Large intestine (tissue), 3 donors: ENCODE results near the gene TJP3. TPM values are rescaled to one million over a fixed set of nuclear protein-coding genes. Genes with fewer than 3 reads are reported as not detected.

Experiments
- DNase-seq, 2 donors: peaks; one replicate each; pipeline versions ENCODE4 v3.0.0 to v3.0.0-alpha.2; 2013
- H3K27ac ChIP-seq: one replicate; pipeline ENCODE4 v1.5.1; 2013; ENCODE audit warnings: low read length
- H3K27me3 ChIP-seq: 2 replicates; pipeline ENCODE4 v1.6.1; 2013; ENCODE audit warnings: low read length; ENCODE audit not compliant: control insufficient read depth, insufficient read depth
- H3K36me3 ChIP-seq: 2 replicates; pipeline ENCODE4 v1.6.1; 2013; ENCODE audit warnings: low read length; ENCODE audit not compliant: control insufficient read depth, insufficient read depth
- H3K4me1 ChIP-seq: one replicate; pipeline ENCODE4 v1.6.1; 2013; ENCODE audit warnings: low read length; ENCODE audit not compliant: control insufficient read depth, insufficient read depth
- H3K4me3 ChIP-seq: one replicate; pipeline ENCODE4 v1.5.1; 2013; ENCODE audit warnings: low read length
- H3K9me3 ChIP-seq: one replicate; pipeline ENCODE4 v1.6.1; 2013; ENCODE audit warnings: mild to moderate bottlenecking, low read depth, low read length, moderate library complexity; ENCODE audit not compliant: control insufficient read depth
- WGBS: methylation state at CpG from one replicate; pipeline ENCODE4 v1.1.5; 2013; ENCODE audit warnings: low lambda C conversion rate; ENCODE audit not compliant: insufficient coverage; 5-methylcytosine and 5-hydroxymethylcytosine counted together
- polyA plus RNA-seq: library from polyadenylated mRNA; unstranded; fragments of 120-200 nt; gene quantifications from one replicate; pipeline ENCODE4 v1.2.1, GENCODE V29; 2013

TJP3 gene
- polyA plus RNA-seq, 1 donor: 73.4 TPM

DNA sequence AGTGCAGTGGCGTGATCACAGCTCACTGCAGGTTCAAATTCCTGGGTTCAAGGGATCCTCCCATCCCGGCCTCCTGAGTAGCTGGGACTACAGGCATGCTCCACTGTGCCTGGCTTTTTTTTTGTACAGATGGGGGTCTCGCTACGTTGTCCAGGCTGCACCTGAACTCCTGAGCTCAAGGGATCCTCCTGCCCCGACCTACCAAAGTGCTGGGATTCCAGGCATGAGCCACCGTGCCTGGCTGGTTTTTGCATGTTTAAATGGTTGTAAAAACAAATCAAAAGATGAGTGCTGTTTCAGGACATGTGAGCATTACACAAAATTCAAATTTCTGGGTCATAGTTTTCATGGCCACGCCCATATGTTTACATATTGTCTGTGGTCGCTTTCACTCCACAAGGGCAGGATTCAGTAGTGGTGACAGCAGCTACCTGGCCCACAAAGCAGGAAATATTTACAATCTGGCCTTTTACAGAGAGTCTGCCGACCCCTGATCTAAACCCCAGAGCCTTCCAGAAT is 72.7 kb downstream of the TJP3 start:
- no peaks in the 10 kb centered on the region for H3K4me1 ChIP-seq
- peaks cover 30% of the 10 kb centered on the region for H3K9me3 ChIP-seq
- no peak overlapping the region for H3K4me3 ChIP-seq
- DNase-seq: no peak
- H3K36me3 ChIP-seq: no peaks in the 10 kb centered on the region
- no peak overlapping the region for H3K27ac ChIP-seq
- WGBS: 100% methylated on average over 1 of the region's 9 CpGs
- peaks cover 21% of the 10 kb centered on the region for H3K27me3 ChIP-seq

DNA sequence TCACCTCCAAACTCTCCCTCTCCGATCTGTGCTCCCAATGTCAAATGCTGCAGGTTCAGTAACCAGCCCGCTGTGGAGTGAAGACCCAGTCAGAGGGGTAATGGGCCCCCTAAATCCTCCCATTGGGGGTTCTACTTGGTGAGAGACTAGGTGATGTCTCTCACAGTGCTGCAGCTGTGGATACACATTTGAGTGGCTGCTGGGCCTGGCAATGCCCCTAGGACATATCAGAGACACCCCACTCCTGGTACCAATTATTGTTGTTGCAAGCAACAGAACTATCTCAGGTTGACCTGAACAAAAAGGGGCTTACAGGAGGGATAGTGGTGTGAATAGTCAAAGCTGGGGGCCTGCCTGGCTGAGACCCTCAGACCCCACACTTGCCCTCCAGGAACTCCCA is 73.4 kb downstream of the TJP3 start:
- WGBS: no CpG with 5 or more reads among the region's 2 CpGs

GRCh38 chr19:3782330-3782729 is 74.1 kb downstream of the TJP3 start:
- H3K4me3 ChIP-seq: no peak overlapping the region
- WGBS: 100% methylated on average over 1 of the region's 1 CpG
- peaks cover 28% of the 10 kb centered on the region for H3K27me3 ChIP-seq
- peaks cover 30% of the 10 kb centered on the region for H3K9me3 ChIP-seq
- H3K4me1 ChIP-seq: no peaks in the 10 kb centered on the region
- DNase-seq: no peak
- H3K27ac ChIP-seq: no peak overlapping the region
- no peaks in the 10 kb centered on the region for H3K36me3 ChIP-seq

More for the DNA sequence above, 73.4 kb downstream of the TJP3 start:
- Histone ChIP-seq H3K4me1 (no peaks in the 10 kb centered on the region), H3K4me3 (no peak overlapping the region), H3K9me3 (peaks cover 30% of the 10 kb centered on the region), H3K36me3 (no peaks in the 10 kb centered on the region), H3K27ac (no peak overlapping the region), H3K27me3 (peaks cover 23% of the 10 kb centered on the region)
- DNase-seq: no peak

GRCh38 chr19:3782903-3783302 is 74.7 kb downstream of the TJP3 start:
- Histone ChIP-seq H3K4me3 (no peak overlapping the region), H3K4me1 (no peaks in the 10 kb centered on the region), H3K27ac (no peak overlapping the region), H3K36me3 (no peaks in the 10 kb centered on the region), H3K9me3 (peaks cover 29% of the 10 kb centered on the region), H3K27me3 (peaks cover 28% of the 10 kb centered on the region)
- WGBS: no CpG with 5 or more reads among the region's 13 CpGs
- no peak for DNase-seq

DNA sequence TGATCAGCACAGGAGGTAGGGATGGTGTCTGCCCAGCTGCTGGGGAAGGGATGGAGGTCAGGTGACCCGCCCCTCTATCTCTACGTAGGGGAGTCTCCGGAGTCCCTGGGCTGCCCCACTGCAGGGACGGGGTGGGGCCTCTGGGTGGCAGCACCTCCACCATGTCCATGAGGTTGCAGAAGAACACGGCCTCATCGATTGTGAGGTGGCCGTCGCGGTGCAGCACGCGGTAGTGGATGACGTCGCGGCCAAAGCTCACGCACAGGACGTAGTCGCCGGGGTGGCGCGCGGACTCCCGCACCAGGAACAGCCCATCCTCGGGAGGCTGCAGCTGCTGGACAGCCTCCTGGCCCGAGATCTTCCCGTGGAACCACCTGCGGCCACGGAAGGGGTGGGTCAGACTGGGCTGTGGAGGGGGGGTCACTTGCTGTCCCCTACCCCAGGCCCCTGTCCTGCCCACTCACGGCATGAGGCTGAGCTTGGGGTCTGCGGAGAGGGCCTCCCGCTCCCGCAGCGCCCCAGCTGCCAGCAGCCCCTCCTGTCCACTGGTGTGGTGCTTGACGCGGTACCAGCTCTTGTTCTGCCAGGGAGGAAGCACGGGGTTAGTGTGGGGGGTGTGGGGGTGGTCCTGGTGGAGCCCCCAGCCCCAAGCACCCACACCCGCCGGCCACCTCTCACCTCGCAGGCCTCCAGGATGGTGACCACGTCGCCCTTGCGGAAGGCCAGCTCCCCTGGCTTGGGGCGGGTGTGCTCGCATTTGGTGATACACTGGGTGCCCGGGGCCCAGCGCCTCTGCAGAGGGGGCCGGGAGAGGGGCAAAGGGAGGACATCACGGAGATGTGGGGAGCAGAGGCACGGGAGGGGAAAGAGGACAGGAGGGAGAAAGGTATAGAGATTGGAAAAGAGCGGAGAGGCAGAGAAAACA is 75.7 kb downstream of the TJP3 start:
- Histone ChIP-seq H3K36me3 (no peaks in the 10 kb centered on the region), H3K4me3 (no peak overlapping the region), H3K4me1 (no peaks in the 10 kb centered on the region), H3K27ac (no peak overlapping the region), H3K27me3 (peaks cover 28% of the 10 kb centered on the region), H3K9me3 (peaks cover 26% of the 10 kb centered on the region)
- 83% methylated on average over 5 of the region's 49 CpGs for WGBS
- no peak for DNase-seq

DNA sequence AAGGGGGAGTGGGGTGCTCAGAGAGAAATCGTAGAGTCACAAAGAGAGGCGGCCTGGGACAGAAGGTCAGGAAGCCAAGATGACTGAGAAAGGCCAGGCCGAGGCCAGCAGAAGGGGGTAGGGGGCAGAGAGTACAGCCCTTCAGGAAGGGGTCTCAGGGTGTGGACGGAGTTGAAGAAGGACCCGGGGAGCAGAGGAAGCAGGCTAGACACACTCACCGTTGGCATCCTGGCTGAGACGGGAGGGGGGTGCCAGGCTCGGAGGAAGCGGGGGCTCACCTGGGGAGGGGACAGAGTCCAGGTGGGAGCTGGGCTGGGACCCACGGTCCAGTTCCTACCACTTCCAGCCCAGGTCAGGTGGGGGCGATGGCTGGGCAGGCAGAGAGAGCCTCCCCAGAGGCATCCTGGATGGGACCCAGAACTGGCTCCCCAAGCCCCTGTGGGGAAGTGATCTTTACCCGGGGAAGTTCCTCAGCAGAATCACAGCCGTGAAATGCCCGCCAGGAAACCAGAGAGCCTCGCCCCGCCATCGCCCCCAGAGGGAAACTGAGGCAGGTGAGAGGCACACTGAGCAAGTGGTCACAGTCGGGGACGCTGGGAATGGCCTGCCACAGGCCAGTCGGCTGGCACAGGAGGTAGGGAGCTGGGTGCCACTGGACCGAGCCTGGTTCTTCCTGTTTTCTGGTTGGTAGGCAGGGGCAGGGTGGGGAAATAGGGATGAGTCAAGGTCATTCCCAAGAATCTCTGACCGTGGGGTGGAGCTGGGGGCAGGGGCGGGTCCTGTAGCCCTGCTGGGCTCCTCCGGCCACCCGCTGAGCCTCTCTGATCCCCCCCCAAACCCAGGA is 76.6 kb downstream of the TJP3 start:
- Histone ChIP-seq H3K4me3 (no peak overlapping the region), H3K36me3 (no peaks in the 10 kb centered on the region), H3K4me1 (no peaks in the 10 kb centered on the region), H3K27me3 (peaks cover 28% of the 10 kb centered on the region), H3K9me3 (peaks cover 22% of the 10 kb centered on the region), H3K27ac (no peak overlapping the region)
- no peak for DNase-seq
- WGBS: no CpG with 5 or more reads among the region's 25 CpGs

DNA sequence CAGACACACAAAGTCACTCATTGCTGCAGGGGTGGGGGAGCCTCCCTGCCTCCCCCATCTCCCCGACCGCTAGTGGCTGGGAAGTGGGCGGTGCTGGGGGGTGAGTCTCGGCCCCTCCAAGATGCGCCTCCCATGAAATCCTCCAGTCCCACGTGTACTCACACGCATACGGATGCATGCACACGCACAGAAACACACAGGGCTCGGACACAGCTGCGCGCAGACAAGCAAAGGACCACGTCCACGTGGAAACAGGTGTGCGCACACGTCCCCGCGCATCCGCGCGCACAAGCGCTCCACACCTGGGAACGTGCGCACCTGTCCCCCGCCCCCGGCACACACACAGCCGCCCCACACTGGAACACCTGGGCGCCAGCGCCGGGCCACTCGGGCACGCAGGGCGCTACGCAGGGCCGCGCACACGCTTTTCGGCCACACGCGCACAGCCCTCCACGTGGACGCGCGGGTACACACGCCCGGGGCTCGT is 77.3 kb downstream of the TJP3 start:
- Histone ChIP-seq H3K4me1 (no peaks in the 10 kb centered on the region), H3K27ac (no peak overlapping the region), H3K9me3 (peaks cover 22% of the 10 kb centered on the region), H3K36me3 (no peaks in the 10 kb centered on the region), H3K4me3 (no peak overlapping the region), H3K27me3 (peaks cover 33% of the 10 kb centered on the region)
- no peak for DNase-seq
- no CpG with 5 or more reads among the region's 47 CpGs for WGBS

- H3K27me3 ChIP-seq: peaks cover 35% of the 10 kb centered on the region
- H3K9me3 ChIP-seq: peaks cover 19% of the 10 kb centered on the region
- no peak within 1 kb of the TSS for H3K27ac ChIP-seq
- DNase-seq: no peak
- H3K36me3 ChIP-seq: no peaks in the 10 kb centered on the region
- WGBS: no CpG with 5 or more reads among the region's 101 CpGs
- H3K4me3 ChIP-seq: no peak within 1 kb of the TSS
- no peaks in the 10 kb centered on the region for H3K4me1 ChIP-seq
Measured at GRCh38 chr19:3785938-3786824, 78.0 kb downstream of the TJP3 start, which contains the start of gene MATK. TSS of gene MATK (minus strand) at chr19:3786381. CDS start at chr19:3785135, 1,246 bp downstream.

GRCh38 chr19:3788996-3789778 is 81.0 kb downstream of the TJP3 start:
- Histone ChIP-seq H3K36me3 (no peaks in the 10 kb centered on the region), H3K4me3 (no peak overlapping the region), H3K27me3 (peaks cover 29% of the 10 kb centered on the region), H3K4me1 (no peaks in the 10 kb centered on the region), H3K27ac (no peak overlapping the region), H3K9me3 (no peaks in the 10 kb centered on the region)
- no peak for DNase-seq
- WGBS: no CpG with 5 or more reads among the region's 16 CpGs
